Tibial nerve (tissue), 3 donors: ENCODE data around the gene FRY.

Source experiments
- POLR2A ChIP-seq, 2 donors: fragments of 450-650 bp; IDR thresholded peaks; one replicate each; pipeline ENCODE4 v1.6.1; 2017; ENCODE audit warnings: antibody characterized with exemption in 2 of 2, mild to moderate bottlenecking in 2 of 2, moderate library complexity in 2 of 2
- TF ChIP-seq, protein P1 (sequence below), 5 experiments: fragments of 200-600 bp in 3 of 5; fragments of 450-650 bp in 2 of 5; sonication (generic) in 3 of 5; IDR thresholded peaks; one replicate each; pipeline ENCODE4 v1.5.1; 2016 to 2019; ENCODE audit warnings: antibody characterized with exemption in 5 of 5, mild to moderate bottlenecking in 3 of 5, moderate library complexity in 2 of 5

DNA sequence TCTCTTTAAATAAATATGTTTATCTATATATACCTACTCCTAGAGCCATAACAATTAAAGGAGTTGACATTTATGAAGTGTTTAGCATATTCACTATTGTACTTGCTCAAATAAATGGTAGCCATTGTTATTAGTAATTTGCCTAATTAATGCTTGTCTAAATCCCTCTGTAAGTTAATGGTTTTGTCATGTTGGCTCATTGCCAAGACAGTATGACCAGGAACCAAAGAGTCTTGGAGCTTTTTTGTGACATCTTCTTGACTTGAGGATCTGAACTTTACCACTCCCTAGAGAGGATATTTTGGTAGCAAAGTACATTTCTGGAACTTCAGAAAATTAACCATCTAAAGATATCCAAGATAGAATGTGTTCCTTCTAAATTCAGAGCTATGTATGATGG, 15.5 kb downstream of the FRY start:
- TF ChIP-seq, protein P1, sequence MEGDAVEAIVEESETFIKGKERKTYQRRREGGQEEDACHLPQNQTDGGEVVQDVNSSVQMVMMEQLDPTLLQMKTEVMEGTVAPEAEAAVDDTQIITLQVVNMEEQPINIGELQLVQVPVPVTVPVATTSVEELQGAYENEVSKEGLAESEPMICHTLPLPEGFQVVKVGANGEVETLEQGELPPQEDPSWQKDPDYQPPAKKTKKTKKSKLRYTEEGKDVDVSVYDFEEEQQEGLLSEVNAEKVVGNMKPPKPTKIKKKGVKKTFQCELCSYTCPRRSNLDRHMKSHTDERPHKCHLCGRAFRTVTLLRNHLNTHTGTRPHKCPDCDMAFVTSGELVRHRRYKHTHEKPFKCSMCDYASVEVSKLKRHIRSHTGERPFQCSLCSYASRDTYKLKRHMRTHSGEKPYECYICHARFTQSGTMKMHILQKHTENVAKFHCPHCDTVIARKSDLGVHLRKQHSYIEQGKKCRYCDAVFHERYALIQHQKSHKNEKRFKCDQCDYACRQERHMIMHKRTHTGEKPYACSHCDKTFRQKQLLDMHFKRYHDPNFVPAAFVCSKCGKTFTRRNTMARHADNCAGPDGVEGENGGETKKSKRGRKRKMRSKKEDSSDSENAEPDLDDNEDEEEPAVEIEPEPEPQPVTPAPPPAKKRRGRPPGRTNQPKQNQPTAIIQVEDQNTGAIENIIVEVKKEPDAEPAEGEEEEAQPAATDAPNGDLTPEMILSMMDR (IDR thresholded peaks at IDR 0.05), result no peak
- TF ChIP-seq POLR2A (IDR thresholded peaks at IDR 0.05), result no peak
